OCI-LY1 (cell line): ENCODE data around the gene LIPH.
"Not testable (repeated sequence)": the region's sequence is repeated elsewhere in the genome, so short reads cannot be mapped to it uniquely, and the experiment has no call there.

ENCODE experiments used
- H2AFZ ChIP-seq: fragments of 200-600 bp; sonication (generic), shearing (Covaris generic); 2 replicates; pipeline ENCODE4 v1.6.0; 2014; ENCODE audit warnings: antibody characterized with exemption, mild to moderate bottlenecking, low read length
- H3F3A ChIP-seq: fragments of 200-600 bp; sonication (generic), shearing (Covaris generic); 2 replicates; pipeline ENCODE4 v1.6.0; 2014; ENCODE audit warnings: mild to moderate bottlenecking, antibody characterized with exemption, low read length, moderate library complexity; ENCODE audit not compliant: insufficient read depth
- H3K27ac ChIP-seq: fragments of 200-600 bp; sonication (generic); 2 replicates; pipeline ENCODE4 v1.5.1; 2014; ENCODE audit warnings: low read length, mixed run types, mild to moderate bottlenecking, low read depth; ENCODE audit not compliant: poor library complexity, severe bottlenecking
- H3K27me3 ChIP-seq: fragments of 200-600 bp; sonication (generic); 2 replicates; pipeline ENCODE4 v1.6.0; 2014; ENCODE audit warnings: antibody characterized with exemption, mild to moderate bottlenecking, low read length, moderate library complexity; ENCODE audit not compliant: insufficient read depth
- H3K36me3 ChIP-seq: fragments of 200-600 bp; sonication (generic); 2 replicates; pipeline ENCODE4 v1.6.1; 2014; ENCODE audit warnings: mild to moderate bottlenecking, antibody characterized with exemption, low read length, moderate library complexity, mixed read lengths; ENCODE audit not compliant: insufficient read depth
- H3K4me1 ChIP-seq: fragments of 200-600 bp; sonication (generic); 2 replicates; pipeline ENCODE4 v1.5.1; 2014; ENCODE audit warnings: mild to moderate bottlenecking, low read length, moderate library complexity; ENCODE audit not compliant: insufficient read depth, severe bottlenecking
- H3K4me2 ChIP-seq: fragments of 200-600 bp; sonication (generic), shearing (Covaris generic); 2 replicates; pipeline ENCODE4 v1.6.1; 2014; ENCODE audit warnings: low read length
- H3K4me3 ChIP-seq: fragments of 200-600 bp; sonication (generic); 2 replicates; pipeline ENCODE4 v1.5.1; 2014; ENCODE audit warnings: low read length, low read depth, mild to moderate bottlenecking, mixed read lengths; ENCODE audit not compliant: poor library complexity, severe bottlenecking
- H3K79me2 ChIP-seq: fragments of 200-600 bp; shearing (Covaris generic); 2 replicates; pipeline ENCODE4 v1.6.1; 2016; ENCODE audit warnings: mixed run types, low read length, mixed read lengths; ENCODE audit not compliant: insufficient read depth
- H3K9ac ChIP-seq: fragments of 200-600 bp; sonication (generic), shearing (Covaris generic); 2 replicates; pipeline ENCODE4 v1.6.1; 2014; ENCODE audit warnings: mild to moderate bottlenecking, low read length, mixed read lengths
- H3K9me2 ChIP-seq: fragments of 200-600 bp; sonication (generic), shearing (Covaris generic); 2 replicates; pipeline ENCODE4 v1.6.1; 2014; ENCODE audit warnings: low read depth, mild to moderate bottlenecking, low read length, mixed read lengths
- H3K9me3 ChIP-seq: fragments of 200-600 bp; shearing (Covaris generic); 2 replicates; pipeline ENCODE4 v1.6.1; 2014; ENCODE audit warnings: low read length, mixed read lengths
- H4K20me1 ChIP-seq: fragments of 200-600 bp; sonication (generic), shearing (Covaris generic); 2 replicates; pipeline ENCODE4 v1.6.0; 2016; ENCODE audit warnings: mild to moderate bottlenecking, low read length; ENCODE audit not compliant: insufficient read depth
- CTCF ChIP-seq: fragments of 200-600 bp; sonication (generic), shearing (Covaris generic); IDR thresholded peaks from 2 replicates; pipeline ENCODE4 v1.5.1; 2017; ENCODE audit warnings: mild to moderate bottlenecking, antibody characterized with exemption, low read length, moderate library complexity, mixed read lengths
- EZH2 ChIP-seq: fragments of 200-600 bp; sonication (generic), shearing (Covaris generic); IDR thresholded peaks from 2 replicates; pipeline ENCODE4 v1.8.0; 2017; ENCODE audit warnings: borderline replicate concordance, mixed run types, mild to moderate bottlenecking, antibody characterized with exemption, low read length, moderate library complexity, mixed read lengths

LIPH gene

GRCh38 chr3:185477316-185477715 lies 75.1 kb downstream of the LIPH start:
- no peaks in the 10 kb centered on the region for H3F3A ChIP-seq
- H3K9me2 ChIP-seq, result no peaks in the 10 kb centered on the region
- H3K4me3 ChIP-seq, result no peak overlapping the region
- no peaks in the 10 kb centered on the region for H3K9me3 ChIP-seq
- H3K79me2 ChIP-seq, result no peaks in the 10 kb centered on the region
- H3K27ac ChIP-seq, result no peak overlapping the region
- H3K27me3 ChIP-seq, result no peaks in the 10 kb centered on the region
- H3K4me2 ChIP-seq, result no peak overlapping the region
- H3K4me1 ChIP-seq, result no peaks in the 10 kb centered on the region
- no peaks in the 10 kb centered on the region for H3K36me3 ChIP-seq
- no peaks in the 10 kb centered on the region for H4K20me1 ChIP-seq
- no peak for TF ChIP-seq CTCF
- TF ChIP-seq EZH2, result no peak
- no peak overlapping the region for H2AFZ ChIP-seq
- H3K9ac ChIP-seq, result no peak overlapping the region

GRCh38 chr3:185474922-185475321 lies 77.5 kb downstream of the LIPH start:
- H3K36me3 ChIP-seq, H3K4me2 ChIP-seq, H3K79me2 ChIP-seq, H3K9me3 ChIP-seq, H2AFZ ChIP-seq, H3K9ac ChIP-seq, H3K4me3 ChIP-seq, H4K20me1 ChIP-seq, H3F3A ChIP-seq, H3K27ac ChIP-seq, H3K9me2 ChIP-seq, H3K4me1 ChIP-seq, H3K27me3 ChIP-seq: not testable (repeated sequence)

GRCh38 chr3:185473290-185473815 lies 79.0 kb downstream of the LIPH start:
- no peak overlapping the region for H2AFZ ChIP-seq
- H3K4me2 ChIP-seq, result no peak overlapping the region
- no peaks in the 10 kb centered on the region for H3K4me1 ChIP-seq
- H3K4me3 ChIP-seq, result no peak overlapping the region
- H3K9me3 ChIP-seq, result no peaks in the 10 kb centered on the region
- H3K9me2 ChIP-seq, result no peaks in the 10 kb centered on the region
- no peak overlapping the region for H3K9ac ChIP-seq
- H3K79me2 ChIP-seq, result no peaks in the 10 kb centered on the region
- H3F3A ChIP-seq, result no peaks in the 10 kb centered on the region
- H4K20me1 ChIP-seq, result no peaks in the 10 kb centered on the region
- TF ChIP-seq CTCF (no peak), EZH2 (no peak)
- H3K27ac ChIP-seq, result no peak overlapping the region
- H3K27me3 ChIP-seq, result peaks cover 4% of the 10 kb centered on the region; the same call in 1 of the 2 replicates
- H3K36me3 ChIP-seq, result no peaks in the 10 kb centered on the region

GRCh38 chr3:185470323-185470722 lies 82.1 kb downstream of the LIPH start:
- Histone ChIP-seq H3K9me3 (no peaks in the 10 kb centered on the region), H3K4me3 (no peak overlapping the region), H3K9ac (no peak overlapping the region), H3K4me2 (no peak overlapping the region), H2AFZ (no peak overlapping the region), H3K79me2 (no peaks in the 10 kb centered on the region), H3F3A (no peaks in the 10 kb centered on the region), H3K36me3 (no peaks in the 10 kb centered on the region), H3K4me1 (no peaks in the 10 kb centered on the region), H3K9me2 (no peaks in the 10 kb centered on the region), H3K27me3 (peaks cover 4% of the 10 kb centered on the region; the same call in 1 of the 2 replicates), H4K20me1 (no peaks in the 10 kb centered on the region), H3K27ac (no peak overlapping the region)
- no peak for TF ChIP-seq EZH2
- TF ChIP-seq CTCF, result no peak
